Gastrocnemius medialis (tissue), 4 donors: Measurements from ENCODE around the gene GPC4. TPM values are rescaled to one million over a fixed set of nuclear protein-coding genes. Genes with fewer than 3 reads are reported as not detected.

Experiments used
- ATAC-seq, 2 donors: fragments of 150-250 bp; one replicate each; pipeline ENCODE4 v1.9.1; 2016
- DNase-seq, 2 donors: peaks; one replicate each; pipeline ENCODE4 v3.0.0-alpha.2; 2019
- H3K27ac ChIP-seq, 4 donors: fragments of 200-600 bp; sonication (generic); 1 replicate in 1 of 4; 2 replicates in 3 of 4; pipeline ENCODE4 v1.5.1; 2016 to 2018; ENCODE audit warnings: mild to moderate bottlenecking in 2 of 4, moderate library complexity in 1 of 4
- H3K27me3 ChIP-seq, 3 donors: fragments of 200-600 bp; sonication (generic) in 2 of 3; 1 replicate in 1 of 3; 2 replicates in 2 of 3; pipeline versions ENCODE4 v1.5.1 to v1.6.0; 2016 to 2019; ENCODE audit warnings: mild to moderate bottlenecking in 1 of 3, moderate library complexity in 1 of 3
- H3K36me3 ChIP-seq, 2 donors: fragments of 200-600 bp; sonication (generic) in 1 of 2; one replicate each; pipeline ENCODE4 v1.5.1; 2017 to 2018
- H3K4me1 ChIP-seq, 2 donors: fragments of 200-600 bp; sonication (generic) in 1 of 2; one replicate each; pipeline ENCODE4 v1.5.1; 2016 to 2017; ENCODE audit warnings: mild to moderate bottlenecking in 2 of 2
- H3K4me3 ChIP-seq, 4 donors: fragments of 200-600 bp; sonication (generic) in 3 of 4; 1 replicate in 1 of 4; 2 replicates in 3 of 4; pipeline ENCODE4 v1.5.1; 2016 to 2019; ENCODE audit warnings: mild to moderate bottlenecking in 2 of 4
- H3K9me3 ChIP-seq, 3 donors: fragments of 200-600 bp; sonication (generic) in 2 of 3; 1 replicate in 1 of 3; 2 replicates in 2 of 3; pipeline ENCODE4 v1.5.1; 2016 to 2019
- POLR2A ChIP-seq, 2 donors: fragments of 450-650 bp; IDR thresholded peaks; one replicate each; pipeline ENCODE4 v1.6.1; 2017; ENCODE audit warnings: antibody characterized with exemption in 2 of 2, mild to moderate bottlenecking in 2 of 2, moderate library complexity in 2 of 2
- in situ Hi-C, 4 donors: fragments of 200-750 bp; cut with MboI; loops; one replicate each; pipeline versions ENCODE4 v1.15.0 to v1.8.0; 2017; ENCODE audit warnings: low sequenced_read_pairs in 4 of 4
- intact Hi-C: fragments of 100-400 bp; cut with DNase I; formaldehyde crosslinking; loops from one replicate; pipeline ENCODE4 v1.15.1; 2023; ENCODE audit warnings: low total_unique reads
- total RNA-seq, 4 donors: library from RNA; depleted of rRNA; stranded (reverse); fragments of >200 nt; gene quantifications; one replicate each; pipeline versions ENCODE4 v1.1.0 to v1.2.3, GENCODE V29; 2016
- TF ChIP-seq, protein P1 (sequence below), 5 experiments: fragments of 450-650 bp in 3 of 5; fragments of 200-600 bp in 2 of 5; sonication (generic) in 2 of 5; IDR thresholded peaks in 4 of 5; conservative IDR thresholded peaks in 1 of 5; 1 replicate in 4 of 5; 2 replicates in 1 of 5; pipeline ENCODE4 v1.5.1; 2016 to 2019; ENCODE audit warnings: antibody characterized with exemption in 5 of 5, mild to moderate bottlenecking in 3 of 5, moderate library complexity in 3 of 5

Gene GPC4
- total RNA-seq, 4 donors from 2014 or later = 3.1 to 14.9 (median 9.6) TPM

DNA sequence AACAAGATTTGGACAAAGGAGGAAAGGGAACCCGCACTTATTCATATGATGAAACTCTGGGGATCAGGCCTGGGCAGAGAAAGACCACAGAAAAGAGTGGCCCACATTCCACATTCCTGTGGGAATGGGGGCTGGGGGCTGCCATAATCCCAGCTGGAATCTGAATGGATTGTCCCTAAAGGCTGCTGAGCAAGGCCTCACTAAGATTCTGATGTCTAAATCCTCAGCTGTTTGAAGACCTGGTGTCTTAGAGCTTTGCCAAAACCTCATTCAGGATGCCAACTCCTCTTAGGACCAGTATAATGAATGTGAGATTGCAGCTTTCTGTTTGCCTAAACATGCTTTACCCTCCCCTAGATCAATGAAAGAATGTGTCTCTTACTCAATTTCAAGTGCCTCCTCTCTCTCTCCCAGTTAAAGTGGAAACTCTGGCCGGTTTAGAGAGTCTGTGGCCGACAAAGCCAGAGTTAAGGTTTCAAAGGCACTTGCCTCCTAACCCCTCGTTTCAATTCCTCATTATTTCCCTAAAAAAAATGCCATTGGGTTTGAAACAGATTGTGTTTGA lies 33.3 kb upstream of the GPC4 start:
- Histone ChIP-seq H3K4me3 (no peak overlapping the region), H3K36me3 (no peaks in the 10 kb centered on the region), H3K4me1 (no peaks in the 10 kb centered on the region), H3K9me3 (no peaks in the 10 kb centered on the region), H3K27me3 (no peaks in the 10 kb centered on the region), H3K27ac (no peak overlapping the region)
- ATAC-seq (no peak), DNase-seq (no peak)
- TF ChIP-seq, protein P1, sequence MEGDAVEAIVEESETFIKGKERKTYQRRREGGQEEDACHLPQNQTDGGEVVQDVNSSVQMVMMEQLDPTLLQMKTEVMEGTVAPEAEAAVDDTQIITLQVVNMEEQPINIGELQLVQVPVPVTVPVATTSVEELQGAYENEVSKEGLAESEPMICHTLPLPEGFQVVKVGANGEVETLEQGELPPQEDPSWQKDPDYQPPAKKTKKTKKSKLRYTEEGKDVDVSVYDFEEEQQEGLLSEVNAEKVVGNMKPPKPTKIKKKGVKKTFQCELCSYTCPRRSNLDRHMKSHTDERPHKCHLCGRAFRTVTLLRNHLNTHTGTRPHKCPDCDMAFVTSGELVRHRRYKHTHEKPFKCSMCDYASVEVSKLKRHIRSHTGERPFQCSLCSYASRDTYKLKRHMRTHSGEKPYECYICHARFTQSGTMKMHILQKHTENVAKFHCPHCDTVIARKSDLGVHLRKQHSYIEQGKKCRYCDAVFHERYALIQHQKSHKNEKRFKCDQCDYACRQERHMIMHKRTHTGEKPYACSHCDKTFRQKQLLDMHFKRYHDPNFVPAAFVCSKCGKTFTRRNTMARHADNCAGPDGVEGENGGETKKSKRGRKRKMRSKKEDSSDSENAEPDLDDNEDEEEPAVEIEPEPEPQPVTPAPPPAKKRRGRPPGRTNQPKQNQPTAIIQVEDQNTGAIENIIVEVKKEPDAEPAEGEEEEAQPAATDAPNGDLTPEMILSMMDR (IDR thresholded peaks at IDR 0.05 in 4 of 5, conservative IDR thresholded peaks at IDR 0.05 in 1 of 5) = no peak
- TF ChIP-seq POLR2A (IDR thresholded peaks at IDR 0.05) = no peak
- intact Hi-C loops (no loop called here), in situ Hi-C loops (no loop called here)

GRCh38 chrX:133444952-133445831 lies 29.9 kb upstream of the GPC4 start:
- DNase-seq (no peak), ATAC-seq (peak in 1 of 2 donors; percentile 62)
- H3K4me3 ChIP-seq = peak overlapping the region; percentile 32 to 50 (median 36)

DNA sequence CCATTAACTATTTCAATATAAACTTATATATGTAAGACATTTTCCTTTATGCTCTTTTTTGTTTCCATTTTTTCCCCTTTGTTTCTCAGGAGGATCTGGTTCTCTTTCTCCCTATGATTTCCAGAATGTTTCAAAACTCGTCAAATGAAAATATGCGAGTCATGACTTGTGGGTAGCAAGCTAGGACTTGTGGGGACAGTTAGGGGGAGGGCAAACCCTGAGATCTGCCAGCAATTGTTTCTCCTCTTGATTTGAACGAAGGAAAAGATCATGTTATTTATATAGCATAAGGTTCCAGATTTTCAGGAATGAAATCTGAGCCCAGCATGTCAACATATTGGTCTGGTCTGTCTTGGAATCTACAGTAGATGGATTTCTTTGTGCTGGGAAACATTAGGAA lies 28.9 kb upstream of the GPC4 start:
- Histone ChIP-seq H3K4me3 (no peak overlapping the region), H3K4me1 (no peaks in the 10 kb centered on the region), H3K27ac (no peak overlapping the region), H3K27me3 (no peaks in the 10 kb centered on the region), H3K9me3 (no peaks in the 10 kb centered on the region), H3K36me3 (no peaks in the 10 kb centered on the region)
- DNase-seq (no peak), ATAC-seq (no peak)
- TF ChIP-seq, protein P1 (IDR thresholded peaks at IDR 0.05 in 4 of 5, conservative IDR thresholded peaks at IDR 0.05 in 1 of 5) = no peak
- TF ChIP-seq POLR2A (IDR thresholded peaks at IDR 0.05) = no peak
- intact Hi-C loops = no loop called here
- in situ Hi-C loops = no loop called here

More at GRCh38 chrX:133444952-133445831, 29.9 kb upstream of the GPC4 start:
- no peak overlapping the region for H3K27ac ChIP-seq
- in situ Hi-C loops (no loop called here), intact Hi-C loops (no loop called here)
- TF ChIP-seq, protein P1 (IDR thresholded peaks at IDR 0.05 in 4 of 5, conservative IDR thresholded peaks at IDR 0.05 in 1 of 5) = no peak
- no peak for TF ChIP-seq POLR2A (IDR thresholded peaks at IDR 0.05)
- H3K36me3 ChIP-seq = no peaks in the 10 kb centered on the region
- H3K4me1 ChIP-seq = no peaks in the 10 kb centered on the region
- H3K9me3 ChIP-seq = no peaks in the 10 kb centered on the region
- no peaks in the 10 kb centered on the region for H3K27me3 ChIP-seq

DNA sequence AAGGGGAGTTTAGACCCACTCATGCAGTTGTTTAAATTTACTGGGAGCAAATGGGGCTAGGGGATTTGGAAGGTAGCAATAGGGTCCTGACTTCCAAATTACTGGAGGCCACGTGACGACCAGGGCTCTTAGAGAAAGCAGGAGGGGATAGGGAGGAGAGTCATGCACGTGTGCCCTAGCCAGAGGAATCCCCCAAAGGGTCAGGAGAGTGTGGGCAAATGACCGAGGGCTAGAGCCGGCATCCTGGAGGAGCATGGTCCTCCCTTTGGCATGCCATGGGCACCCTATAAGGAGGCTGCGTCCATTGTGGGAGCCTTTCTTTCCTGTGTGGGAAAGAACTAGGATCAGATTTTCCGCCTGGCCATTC lies 25.5 kb upstream of the GPC4 start:
- H3K36me3 ChIP-seq = no peaks in the 10 kb centered on the region
- H3K27ac ChIP-seq = no peak overlapping the region
- no peaks in the 10 kb centered on the region for H3K4me1 ChIP-seq
- no peaks in the 10 kb centered on the region for H3K27me3 ChIP-seq
- intact Hi-C loops = no loop called here
- in situ Hi-C loops = no loop called here
- H3K4me3 ChIP-seq = no peak overlapping the region
- DNase-seq (no peak), ATAC-seq (no peak)
- H3K9me3 ChIP-seq = no peaks in the 10 kb centered on the region
- TF ChIP-seq POLR2A (IDR thresholded peaks at IDR 0.05) = no peak
- TF ChIP-seq, protein P1 (IDR thresholded peaks at IDR 0.05 in 4 of 5, conservative IDR thresholded peaks at IDR 0.05 in 1 of 5) = no peak
